ENCODE measurements around the gene RUNX1. TPM values are rescaled to one million over a fixed set of nuclear protein-coding genes. Genes with fewer than 3 reads are reported as not detected.
A peak's percentile ranks its signal among the peaks of the same experiment; 100 is the strongest.

Gene RUNX1
- total and polyA plus RNA-seq, 10 of the 15 experiments (the other 5 are each of a cell fraction or from before 2014, with no cell fraction given), result 0.90 to 15.2 (median 4.1) TPM

DNA sequence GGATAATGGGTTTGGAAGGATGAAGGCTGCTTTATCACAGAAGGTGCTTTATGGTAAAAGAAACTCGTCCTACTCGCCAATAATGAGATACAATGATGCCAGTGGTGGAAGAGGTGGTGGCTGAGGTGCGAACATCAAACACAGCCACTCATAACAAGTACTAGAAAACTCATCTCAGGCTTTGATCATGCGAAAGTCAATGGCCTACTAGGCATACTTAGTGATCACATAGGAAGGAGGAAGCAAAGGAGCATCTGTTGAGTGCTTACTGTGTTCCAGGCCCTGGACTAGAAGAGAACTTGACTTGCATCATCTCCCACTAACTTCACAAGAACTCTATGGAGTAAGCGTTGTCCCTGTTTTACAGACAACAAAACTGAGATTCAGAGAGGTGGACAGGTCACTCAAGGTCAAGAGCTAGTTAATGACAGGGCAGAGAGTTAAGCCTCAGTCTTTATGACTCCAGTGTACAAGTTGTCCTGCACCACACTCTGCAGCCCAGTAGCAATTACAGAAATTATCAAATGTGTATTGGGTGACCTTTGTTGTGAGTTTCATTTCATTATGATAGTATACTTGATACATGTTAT lies 33.6 kb downstream of the RUNX1 start:
- Histone ChIP-seq H3K27ac (ENCODE audit: control insufficient read depth, insufficient read depth) (no peak overlapping the region), H4K20me1 (ENCODE audit: control insufficient read depth, insufficient read depth) (no peaks in the 10 kb centered on the region), H3K4me2 (ENCODE audit: control insufficient read depth, insufficient read depth) (no peak overlapping the region), H3K9ac (ENCODE audit: control insufficient read depth, insufficient read depth, low read length) (no peak overlapping the region), H3K4me3 (no peak overlapping the region), H3K9me3 (replicated peaks; ENCODE audit: control insufficient read depth, insufficient read depth, low read length) (no peaks in the 10 kb centered on the region), H3K79me2 (ENCODE audit: control insufficient read depth, insufficient read depth, low read length) (no peaks in the 10 kb centered on the region), H3K4me1 (ENCODE audit: control insufficient read depth, insufficient read depth, low read length) (peaks cover 5% of the 10 kb centered on the region), H2AFZ (ENCODE audit: control insufficient read depth, low read depth, low read length) (no peak overlapping the region), H3K36me3 (ENCODE audit: control insufficient read depth in 2 of 2, insufficient read depth in 2 of 2, low read length in 1 of 2) (no peaks in the 10 kb centered on the region), H3K27me3 (replicated peaks in 1 of 2; ENCODE audit: control insufficient read depth in 2 of 2, insufficient read depth in 2 of 2, low read length in 1 of 2) (no peaks in the 10 kb centered on the region; a peak in 2 of 4 replicates)
- BruUV-seq (replicated peaks), result no TSS peak
- POLR2A ChIA-PET, result no interaction called here
- CTCF ChIA-PET, result no interaction called here
- RAD21 ChIA-PET (ENCODE audit: unreplicated experiment), result no interaction called here
- ATAC-seq (no peak), FAIRE-seq (no peak), DNase-seq (ENCODE audit: low read depth, low spot score) (no peak)
- in situ Hi-C loops (cut with MboI), result no loop called here
- SMC1A ChIA-PET (ENCODE audit: uncharacterized antibody, unreplicated experiment), result no interaction called here
- intact Hi-C loops (cut with micrococcal nuclease; ENCODE audit: unreplicated experiment), result no loop called here
- 0% methylated on average over 5 of the region's 5 CpGs for WGBS (ENCODE audit: insufficient coverage, insufficient replicate concordance, low lambda C conversion rate, missing lambda C conversion rate)
- no peak for TF ChIP-seq SRF (IDR thresholded peaks at IDR 0.05; ENCODE audit: low read depth in 2 of 2, low read length in 2 of 2)
- TF ChIP-seq ELK1 (IDR thresholded peaks at IDR 0.05; ENCODE audit: low read depth, low read length), result no peak
- TF ChIP-seq, protein P1, sequence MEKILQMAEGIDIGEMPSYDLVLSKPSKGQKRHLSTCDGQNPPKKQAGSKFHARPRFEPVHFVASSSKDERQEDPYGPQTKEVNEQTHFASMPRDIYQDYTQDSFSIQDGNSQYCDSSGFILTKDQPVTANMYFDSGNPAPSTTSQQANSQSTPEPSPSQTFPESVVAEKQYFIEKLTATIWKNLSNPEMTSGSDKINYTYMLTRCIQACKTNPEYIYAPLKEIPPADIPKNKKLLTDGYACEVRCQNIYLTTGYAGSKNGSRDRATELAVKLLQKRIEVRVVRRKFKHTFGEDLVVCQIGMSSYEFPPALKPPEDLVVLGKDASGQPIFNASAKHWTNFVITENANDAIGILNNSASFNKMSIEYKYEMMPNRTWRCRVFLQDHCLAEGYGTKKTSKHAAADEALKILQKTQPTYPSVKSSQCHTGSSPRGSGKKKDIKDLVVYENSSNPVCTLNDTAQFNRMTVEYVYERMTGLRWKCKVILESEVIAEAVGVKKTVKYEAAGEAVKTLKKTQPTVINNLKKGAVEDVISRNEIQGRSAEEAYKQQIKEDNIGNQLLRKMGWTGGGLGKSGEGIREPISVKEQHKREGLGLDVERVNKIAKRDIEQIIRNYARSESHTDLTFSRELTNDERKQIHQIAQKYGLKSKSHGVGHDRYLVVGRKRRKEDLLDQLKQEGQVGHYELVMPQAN (conservative IDR thresholded peaks at IDR 0.05), result no peak
- TF ChIP-seq, protein P2, sequence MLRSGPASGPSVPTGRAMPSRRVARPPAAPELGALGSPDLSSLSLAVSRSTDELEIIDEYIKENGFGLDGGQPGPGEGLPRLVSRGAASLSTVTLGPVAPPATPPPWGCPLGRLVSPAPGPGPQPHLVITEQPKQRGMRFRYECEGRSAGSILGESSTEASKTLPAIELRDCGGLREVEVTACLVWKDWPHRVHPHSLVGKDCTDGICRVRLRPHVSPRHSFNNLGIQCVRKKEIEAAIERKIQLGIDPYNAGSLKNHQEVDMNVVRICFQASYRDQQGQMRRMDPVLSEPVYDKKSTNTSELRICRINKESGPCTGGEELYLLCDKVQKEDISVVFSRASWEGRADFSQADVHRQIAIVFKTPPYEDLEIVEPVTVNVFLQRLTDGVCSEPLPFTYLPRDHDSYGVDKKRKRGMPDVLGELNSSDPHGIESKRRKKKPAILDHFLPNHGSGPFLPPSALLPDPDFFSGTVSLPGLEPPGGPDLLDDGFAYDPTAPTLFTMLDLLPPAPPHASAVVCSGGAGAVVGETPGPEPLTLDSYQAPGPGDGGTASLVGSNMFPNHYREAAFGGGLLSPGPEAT (IDR thresholded peaks at IDR 0.05; ENCODE audit: low read depth), result no peak
- TF ChIP-seq, protein P3, sequence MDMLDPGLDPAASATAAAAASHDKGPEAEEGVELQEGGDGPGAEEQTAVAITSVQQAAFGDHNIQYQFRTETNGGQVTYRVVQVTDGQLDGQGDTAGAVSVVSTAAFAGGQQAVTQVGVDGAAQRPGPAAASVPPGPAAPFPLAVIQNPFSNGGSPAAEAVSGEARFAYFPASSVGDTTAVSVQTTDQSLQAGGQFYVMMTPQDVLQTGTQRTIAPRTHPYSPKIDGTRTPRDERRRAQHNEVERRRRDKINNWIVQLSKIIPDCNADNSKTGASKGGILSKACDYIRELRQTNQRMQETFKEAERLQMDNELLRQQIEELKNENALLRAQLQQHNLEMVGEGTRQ (IDR thresholded peaks at IDR 0.05; ENCODE audit: borderline replicate concordance, low read depth, low read length), result no peak
- TF ChIP-seq CBX3 (IDR thresholded peaks at IDR 0.05; ENCODE audit: borderline replicate concordance, low read depth), result no peak
- no peak for TF ChIP-seq SUZ12 (IDR thresholded peaks at IDR 0.05; ENCODE audit: unreplicated experiment)
- TF ChIP-seq SMAD5 (IDR thresholded peaks at IDR 0.05; ENCODE audit: low read depth), result no peak
- peak; percentile 63 for TF ChIP-seq JUNB (IDR thresholded peaks at IDR 0.05)
- 0 out of 2 replicates have a peak, but pooled peaks have one; percentile 21 for TF ChIP-seq CREM (IDR thresholded peaks at IDR 0.05; ENCODE audit: low read depth)
- TF ChIP-seq, protein P4, sequence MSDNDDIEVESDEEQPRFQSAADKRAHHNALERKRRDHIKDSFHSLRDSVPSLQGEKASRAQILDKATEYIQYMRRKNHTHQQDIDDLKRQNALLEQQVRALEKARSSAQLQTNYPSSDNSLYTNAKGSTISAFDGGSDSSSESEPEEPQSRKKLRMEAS (IDR thresholded peaks at IDR 0.05; ENCODE audit: low read depth, low read length), result no peak
- TF ChIP-seq, protein P5, sequence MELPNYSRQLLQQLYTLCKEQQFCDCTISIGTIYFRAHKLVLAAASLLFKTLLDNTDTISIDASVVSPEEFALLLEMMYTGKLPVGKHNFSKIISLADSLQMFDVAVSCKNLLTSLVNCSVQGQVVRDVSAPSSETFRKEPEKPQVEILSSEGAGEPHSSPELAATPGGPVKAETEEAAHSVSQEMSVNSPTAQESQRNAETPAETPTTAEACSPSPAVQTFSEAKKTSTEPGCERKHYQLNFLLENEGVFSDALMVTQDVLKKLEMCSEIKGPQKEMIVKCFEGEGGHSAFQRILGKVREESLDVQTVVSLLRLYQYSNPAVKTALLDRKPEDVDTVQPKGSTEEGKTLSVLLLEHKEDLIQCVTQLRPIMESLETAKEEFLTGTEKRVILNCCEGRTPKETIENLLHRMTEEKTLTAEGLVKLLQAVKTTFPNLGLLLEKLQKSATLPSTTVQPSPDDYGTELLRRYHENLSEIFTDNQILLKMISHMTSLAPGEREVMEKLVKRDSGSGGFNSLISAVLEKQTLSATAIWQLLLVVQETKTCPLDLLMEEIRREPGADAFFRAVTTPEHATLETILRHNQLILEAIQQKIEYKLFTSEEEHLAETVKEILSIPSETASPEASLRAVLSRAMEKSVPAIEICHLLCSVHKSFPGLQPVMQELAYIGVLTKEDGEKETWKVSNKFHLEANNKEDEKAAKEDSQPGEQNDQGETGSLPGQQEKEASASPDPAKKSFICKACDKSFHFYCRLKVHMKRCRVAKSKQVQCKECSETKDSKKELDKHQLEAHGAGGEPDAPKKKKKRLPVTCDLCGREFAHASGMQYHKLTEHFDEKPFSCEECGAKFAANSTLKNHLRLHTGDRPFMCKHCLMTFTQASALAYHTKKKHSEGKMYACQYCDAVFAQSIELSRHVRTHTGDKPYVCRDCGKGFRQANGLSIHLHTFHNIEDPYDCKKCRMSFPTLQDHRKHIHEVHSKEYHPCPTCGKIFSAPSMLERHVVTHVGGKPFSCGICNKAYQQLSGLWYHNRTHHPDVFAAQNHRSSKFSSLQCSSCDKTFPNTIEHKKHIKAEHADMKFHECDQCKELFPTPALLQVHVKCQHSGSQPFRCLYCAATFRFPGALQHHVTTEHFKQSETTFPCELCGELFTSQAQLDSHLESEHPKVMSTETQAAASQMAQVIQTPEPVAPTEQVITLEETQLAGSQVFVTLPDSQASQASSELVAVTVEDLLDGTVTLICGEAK (IDR thresholded peaks at IDR 0.05; ENCODE audit: borderline replicate concordance), result no peak
- no peak for TF ChIP-seq HCFC1 (IDR thresholded peaks at IDR 0.05; ENCODE audit: low read length)
- peak; percentile 86; the same call in 1 of the 2 replicates for TF ChIP-seq TCF7 (IDR thresholded peaks at IDR 0.05; ENCODE audit: borderline replicate concordance)

Measured in GM12878 (cell line).